ENCODE data around the gene APCDD1L.

GRCh38 chr20:58466095-58466708 is 49.0 kb downstream of the APCDD1L start:
- no peak for TF ChIP-seq POLR2A (IDR thresholded peaks at IDR 0.05)
- TF ChIP-seq CTCF (IDR thresholded peaks at IDR 0.05), result no peak

Data from Peyer's patch (tissue), 4 donors.